CD8-positive, alpha-beta memory T cell (primary cell): ENCODE data around the gene SAE1. TPM values are rescaled to one million over a fixed set of nuclear protein-coding genes. Genes with fewer than 3 reads are reported as not detected.
A peak's percentile ranks its signal among the peaks of the same experiment; 100 is the strongest.
"Not testable (repeated sequence)": the region's sequence is repeated elsewhere in the genome, so short reads cannot be mapped to it uniquely, and the experiment has no call there.

Experiments
- CTCF ChIA-PET: fragments of 350-600 bp; sonication (Branson Sonifier 250); formaldehyde crosslinking; loops from one replicate; lab custom pipeline; 2021; ENCODE audit warnings: antibody characterized with exemption; lab: Charles Lee
- POLR2A ChIA-PET: fragments of 350-600 bp; sonication (Branson Sonifier 250); formaldehyde crosslinking; loops from one replicate; lab custom pipeline; 2021; ENCODE audit warnings: antibody characterized with exemption; lab: Charles Lee
- DNase-seq, 5 donors: peaks; one replicate each; pipeline versions ENCODE4 v3.0.0 to v3.0.0-alpha.2; 2020 to 2022; ENCODE audit warnings: mixed read lengths in 1 of 5
- H3K27ac ChIP-seq: one replicate; pipeline ENCODE4 v1.7.0; 2013; ENCODE audit warnings: low read depth, mild to moderate bottlenecking, low read length, moderate library complexity
- H3K27me3 ChIP-seq: 2 replicates; pipeline ENCODE4 v1.7.0; 2013; ENCODE audit warnings: low read length, mild to moderate bottlenecking; ENCODE audit not compliant: insufficient read depth, poor library complexity, severe bottlenecking
- H3K36me3 ChIP-seq: 2 replicates; pipeline ENCODE4 v1.7.0; 2013; ENCODE audit warnings: mild to moderate bottlenecking, low read length, moderate library complexity; ENCODE audit not compliant: insufficient read depth
- H3K4me1 ChIP-seq: 2 replicates; pipeline ENCODE4 v1.7.0; 2013; ENCODE audit warnings: mild to moderate bottlenecking, low read length, moderate library complexity; ENCODE audit not compliant: insufficient read depth
- H3K4me3 ChIP-seq: 2 replicates; pipeline ENCODE4 v1.7.0; 2013; ENCODE audit warnings: mild to moderate bottlenecking, low read length
- H3K9me3 ChIP-seq: 2 replicates; pipeline ENCODE4 v1.7.0; 2013; ENCODE audit warnings: mild to moderate bottlenecking, low read length
- H3K27ac Mint-ChIP-seq, 8 donors: one replicate each; pipeline ENCODE4 v1.8.0; 2020 to 2021; ENCODE audit warnings: mixed read lengths in 8 of 8, mild to moderate bottlenecking in 6 of 8, inconsistent platforms in 3 of 8, moderate library complexity in 3 of 8
- H3K27me3 Mint-ChIP-seq, 2 donors: one replicate each; pipeline ENCODE4 v1.8.0; 2020 to 2021; ENCODE audit warnings: mixed read lengths in 2 of 2, mild to moderate bottlenecking in 1 of 2, moderate library complexity in 1 of 2
- H3K36me3 Mint-ChIP-seq, 3 donors: one replicate each; pipeline ENCODE4 v1.8.0; 2020 to 2021; ENCODE audit warnings: mixed read lengths in 3 of 3, inconsistent platforms in 1 of 3, mild to moderate bottlenecking in 1 of 3
- H3K4me1 Mint-ChIP-seq, 3 donors: one replicate each; pipeline ENCODE4 v1.8.0; 2020 to 2021; ENCODE audit warnings: mixed read lengths in 3 of 3, inconsistent platforms in 1 of 3, mild to moderate bottlenecking in 1 of 3
- H3K4me3 Mint-ChIP-seq, 7 donors: one replicate each; pipeline ENCODE4 v1.8.0; 2020 to 2021; ENCODE audit warnings: mixed read lengths in 7 of 7, mild to moderate bottlenecking in 6 of 7, moderate library complexity in 4 of 7, inconsistent platforms in 2 of 7
- H3K9me3 Mint-ChIP-seq, 5 donors: one replicate each; pipeline ENCODE4 v1.8.0; 2020 to 2022; ENCODE audit warnings: mixed read lengths in 5 of 5, mild to moderate bottlenecking in 3 of 5, moderate library complexity in 2 of 5, inconsistent platforms in 1 of 5
- polyA plus RNA-seq: library from polyadenylated mRNA; unstranded; fragments of 300-500 nt; fragmentation: Illumina TruSeq; gene quantifications from one replicate; pipeline ENCODE4 v1.2.3, GENCODE V29; 2021
- total RNA-seq, 2 experiments: library from RNA; stranded (reverse); gene quantifications; one replicate each; pipeline ENCODE4 v1.2.3, GENCODE V29; 2021

The SAE1 gene
- total and polyA plus RNA-seq, 3 experiments from 2014 or later = 107 to 172 (median 167) TPM

GRCh38 chr19:47098608-47099007 lies 32.0 kb upstream of the SAE1 start:
- Mint-ChIP-seq H3K4me1 (peaks cover 52 to 70% (median 61%) of the 10 kb centered on the region in 3 donors), H3K9me3 (no peaks in the 10 kb centered on the region), H3K4me3 (no peak overlapping the region), H3K36me3 (peaks cover 0 to 49% (median 11%) of the 10 kb centered on the region in 3 donors), H3K27me3 (no peaks in the 10 kb centered on the region), H3K27ac (peak overlapping the region in 5 of 8 donors; percentile 32 to 64 (median 50))
- no peaks in the 10 kb centered on the region for H3K27me3 ChIP-seq
- H3K9me3 ChIP-seq = no peaks in the 10 kb centered on the region
- H3K4me3 ChIP-seq = no peak overlapping the region
- peaks cover 36% of the 10 kb centered on the region for H3K4me1 ChIP-seq
- peaks cover 4% of the 10 kb centered on the region for H3K36me3 ChIP-seq
- ChIA-PET POLR2A (interaction anchor here (1.5 kb wide), 1 partner anchor 15 kb away, joined by 5 read pairs; the partner anchor contains the start of gene ZC3H4), CTCF (interaction anchor here (0.8 to 1.2 kb wide), 2 partner anchors 19 to 27 kb away, joined by 3 read pairs; no protein-coding TSS in a partner anchor)
- no peak overlapping the region for H3K27ac ChIP-seq
- DNase-seq = no peak

GRCh38 chr19:47099576-47100050 lies 31.0 kb upstream of the SAE1 start:
- peaks cover 25% of the 10 kb centered on the region for H3K4me1 ChIP-seq
- ChIA-PET CTCF (interaction anchor here (0.7 to 1.4 kb wide), 5 partner anchors 14 to 185 kb away, joined by 3 to 4 read pairs (median 3); partner anchors contain the start of gene ZC3H4), POLR2A (interaction anchor here (0.7 kb wide), 1 partner anchor 57 kb away, joined by 6 read pairs; no protein-coding TSS in a partner anchor)
- no peaks in the 10 kb centered on the region for H3K9me3 Mint-ChIP-seq
- peaks cover 0 to 43% (median 8%) of the 10 kb centered on the region in 3 donors for H3K36me3 Mint-ChIP-seq
- H3K27me3 Mint-ChIP-seq = no peaks in the 10 kb centered on the region
- no peaks in the 10 kb centered on the region for H3K27me3 ChIP-seq
- peaks cover 42 to 64% (median 58%) of the 10 kb centered on the region in 3 donors for H3K4me1 Mint-ChIP-seq
- H3K27ac Mint-ChIP-seq = no peak overlapping the region
- H3K4me3 Mint-ChIP-seq = no peak overlapping the region
- no peak overlapping the region for H3K27ac ChIP-seq
- no peak overlapping the region for H3K4me3 ChIP-seq
- H3K9me3 ChIP-seq = no peaks in the 10 kb centered on the region
- no peak for DNase-seq
- H3K36me3 ChIP-seq = no peaks in the 10 kb centered on the region

GRCh38 chr19:47100290-47100689 lies 30.3 kb upstream of the SAE1 start:
- ChIA-PET CTCF (interaction anchor here (1.3 to 1.4 kb wide), 2 partner anchors 13 to 144 kb away, joined by 3 read pairs; partner anchors contain the start of gene ZC3H4), POLR2A (no interaction called here)
- Histone ChIP-seq H3K27ac (no peak overlapping the region), H3K4me3 (no peak overlapping the region), H3K36me3 (no peaks in the 10 kb centered on the region), H3K27me3 (no peaks in the 10 kb centered on the region), H3K9me3 (no peaks in the 10 kb centered on the region), H3K4me1 (peaks cover 19% of the 10 kb centered on the region)
- no peaks in the 10 kb centered on the region for H3K27me3 Mint-ChIP-seq
- peaks cover 0 to 43% (median 8%) of the 10 kb centered on the region in 3 donors for H3K36me3 Mint-ChIP-seq
- DNase-seq = no peak
- peaks cover 36 to 64% (median 54%) of the 10 kb centered on the region in 3 donors for H3K4me1 Mint-ChIP-seq
- no peaks in the 10 kb centered on the region for H3K9me3 Mint-ChIP-seq
- peak overlapping the region in 4 of 8 donors; percentile 1 to 72 (median 44) for H3K27ac Mint-ChIP-seq
- H3K4me3 Mint-ChIP-seq = peak overlapping the region in 1 of 7 donors; percentile 38

GRCh38 chr19:47101116-47101515 lies 29.5 kb upstream of the SAE1 start:
- H3K27me3 ChIP-seq, H3K27ac ChIP-seq, DNase-seq, POLR2A ChIA-PET, H3K4me3 Mint-ChIP-seq, H3K27me3 Mint-ChIP-seq, H3K27ac Mint-ChIP-seq, H3K4me3 ChIP-seq, H3K36me3 ChIP-seq, CTCF ChIA-PET, H3K9me3 Mint-ChIP-seq, H3K9me3 ChIP-seq: not testable (repeated sequence)
- H3K4me1 ChIP-seq = peaks cover 16% of the 10 kb centered on the region
- peaks cover 4 to 50% (median 12%) of the 10 kb centered on the region in 3 donors for H3K36me3 Mint-ChIP-seq
- peaks cover 38 to 64% (median 54%) of the 10 kb centered on the region in 3 donors for H3K4me1 Mint-ChIP-seq

DNA sequence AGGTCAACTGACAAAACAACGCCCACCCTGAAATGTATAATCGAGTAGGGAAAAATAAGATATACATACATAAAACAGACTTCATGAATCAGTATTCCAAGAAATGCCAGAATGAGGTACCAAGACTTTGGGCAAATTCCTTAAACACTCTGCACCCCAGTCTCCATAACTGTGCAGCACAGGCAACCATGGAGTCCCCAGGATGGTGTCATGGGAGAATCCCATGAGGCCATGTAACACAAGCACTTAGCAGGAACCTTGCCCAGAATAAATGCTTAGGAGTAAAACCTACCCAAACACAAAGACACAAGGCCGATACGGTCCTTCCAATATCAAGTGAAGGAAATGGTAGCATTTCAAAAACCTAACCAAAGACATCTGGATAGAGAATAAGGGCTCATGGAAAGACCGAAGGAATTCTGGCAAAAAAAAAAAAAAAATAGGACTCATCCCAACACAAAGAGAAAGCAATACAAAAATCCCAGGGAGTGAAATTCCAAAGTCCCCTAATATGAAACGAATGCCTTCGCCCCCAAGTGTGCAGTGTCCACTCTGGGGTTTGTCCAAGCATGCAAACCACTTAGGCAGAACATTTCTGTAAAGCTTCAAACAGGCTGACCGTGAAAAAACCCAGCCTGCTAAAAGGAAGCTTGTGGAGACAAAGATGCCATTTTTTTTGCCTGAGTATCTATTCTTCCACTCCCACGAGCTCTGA lies 28.1 kb upstream of the SAE1 start:
- Histone ChIP-seq H3K27me3 (no peaks in the 10 kb centered on the region), H3K9me3 (no peaks in the 10 kb centered on the region), H3K4me1 (peaks cover 30% of the 10 kb centered on the region), H3K4me3 (no peak overlapping the region), H3K27ac (no peak overlapping the region), H3K36me3 (no peaks in the 10 kb centered on the region)
- ChIA-PET CTCF (interaction anchor here (1.2 to 1.5 kb wide), 2 partner anchors 13 to 22 kb away, joined by 4 to 5 read pairs; no protein-coding TSS in a partner anchor), POLR2A (interaction anchor here (2.0 kb wide), 1 partner anchor 11 kb away, joined by 7 read pairs; the partner anchor contains the start of gene ZC3H4)
- H3K4me1 Mint-ChIP-seq = peaks cover 43 to 66% (median 60%) of the 10 kb centered on the region in 3 donors
- no peaks in the 10 kb centered on the region for H3K27me3 Mint-ChIP-seq
- no peaks in the 10 kb centered on the region for H3K9me3 Mint-ChIP-seq
- no peak for DNase-seq
- H3K36me3 Mint-ChIP-seq = peaks cover 4 to 38% (median 8%) of the 10 kb centered on the region in 3 donors
- peak overlapping the region in 1 of 8 donors; percentile 36 for H3K27ac Mint-ChIP-seq
- H3K4me3 Mint-ChIP-seq = no peak overlapping the region

DNA sequence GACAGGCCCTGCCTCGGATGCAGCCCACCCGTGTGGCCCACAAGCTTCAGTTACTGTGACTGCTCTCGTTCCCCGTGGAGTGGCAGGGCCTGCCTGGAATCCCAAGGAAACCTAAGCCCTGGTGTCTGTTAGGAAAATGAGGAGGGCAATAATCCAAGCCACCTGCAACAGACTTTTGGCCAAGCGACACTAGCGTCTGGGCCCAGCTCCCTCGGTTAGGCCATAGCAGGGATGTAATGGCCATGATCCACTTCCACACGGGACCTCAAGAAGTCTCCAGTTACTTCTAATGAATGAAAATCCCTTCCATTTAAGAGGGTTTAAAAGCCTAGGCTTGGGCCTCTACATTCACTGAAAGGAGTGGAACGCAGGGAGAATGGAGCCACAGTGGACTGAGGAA lies 26.0 kb upstream of the SAE1 start:
- no peak overlapping the region for H3K4me3 Mint-ChIP-seq
- H3K27me3 Mint-ChIP-seq = no peaks in the 10 kb centered on the region
- peaks cover 56 to 78% (median 76%) of the 10 kb centered on the region in 3 donors for H3K4me1 Mint-ChIP-seq
- Histone ChIP-seq H3K27me3 (no peaks in the 10 kb centered on the region), H3K4me3 (no peak overlapping the region), H3K27ac (no peak overlapping the region), H3K4me1 (peaks cover 51% of the 10 kb centered on the region), H3K36me3 (no peaks in the 10 kb centered on the region), H3K9me3 (no peaks in the 10 kb centered on the region)
- H3K36me3 Mint-ChIP-seq = peaks cover 6 to 31% (median 11%) of the 10 kb centered on the region in 3 donors
- H3K27ac Mint-ChIP-seq = peak overlapping the region in 4 of 8 donors; percentile 12 to 52 (median 19)
- ChIA-PET CTCF (no interaction called here), POLR2A (interaction anchor here (2.0 kb wide), 1 partner anchor 9 kb away, joined by 7 read pairs; the partner anchor contains the start of gene ZC3H4)
- H3K9me3 Mint-ChIP-seq = no peaks in the 10 kb centered on the region
- no peak for DNase-seq

DNA sequence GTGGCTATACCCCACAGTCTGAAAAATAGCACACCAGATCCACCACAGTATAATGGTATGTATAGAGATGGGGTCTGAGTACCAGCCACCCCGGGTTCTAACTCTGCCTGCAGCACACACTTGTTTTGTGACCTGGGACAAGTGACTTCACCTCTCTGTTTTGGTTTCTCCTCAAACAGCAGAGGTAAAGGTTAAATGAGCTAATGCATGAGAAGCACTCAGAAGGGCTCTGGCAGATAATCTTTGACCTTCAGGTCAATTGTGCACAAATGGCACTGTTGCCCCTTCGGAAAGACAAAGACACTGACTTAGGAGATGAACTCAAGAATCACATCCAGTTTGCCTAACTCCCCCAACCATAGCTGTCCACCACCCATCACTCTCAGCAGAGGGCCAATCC lies 24.8 kb upstream of the SAE1 start:
- H3K27ac ChIP-seq = no peak overlapping the region
- POLR2A ChIA-PET = no interaction called here

More for the DNA sequence above, 24.8 kb upstream of the SAE1 start:
- Mint-ChIP-seq H3K36me3 (peaks cover 8 to 35% (median 12%) of the 10 kb centered on the region in 3 donors), H3K4me3 (peak overlapping the region in 1 of 7 donors; percentile 33), H3K27ac (peak overlapping the region; percentile 20 to 99 (median 88)), H3K9me3 (no peaks in the 10 kb centered on the region), H3K27me3 (no peaks in the 10 kb centered on the region), H3K4me1 (peaks cover 59 to 79% (median 78%) of the 10 kb centered on the region in 3 donors)
- DNase-seq = no peak
- Histone ChIP-seq H3K4me1 (peaks cover 59% of the 10 kb centered on the region), H3K4me3 (no peak overlapping the region), H3K9me3 (no peaks in the 10 kb centered on the region), H3K27me3 (no peaks in the 10 kb centered on the region), H3K36me3 (peaks cover 8% of the 10 kb centered on the region)
- CTCF ChIA-PET = interaction anchor here (1.0 to 1.8 kb wide), 4 partner anchors 10 to 26 kb away, joined by 3 to 6 read pairs (median 4); no protein-coding TSS in a partner anchor
